ENCODE measurements around the gene POU2AF2.

POU2AF2 gene

GRCh38 chr11:111250936-111251335 lies 5.4 kb downstream of the POU2AF2 start:
- no peak for TF ChIP-seq CTCF (IDR thresholded peaks at IDR 0.05; ENCODE audit: extremely low read depth, insufficient read depth, missing control alignments)
- DNase-seq (ENCODE audit: low spot score): no peak
- in situ Hi-C loops (cut with MboI; ENCODE audit: low pct_unique_long_range_greater_than_20kb, low sequenced_read_pairs, unreplicated experiment): no loop called here

GRCh38 chr11:111253131-111253530 lies 7.6 kb downstream of the POU2AF2 start:
- in situ Hi-C loops (cut with MboI; ENCODE audit: low pct_unique_long_range_greater_than_20kb, low sequenced_read_pairs, unreplicated experiment): no loop called here
- no peak for TF ChIP-seq CTCF (IDR thresholded peaks at IDR 0.05; ENCODE audit: extremely low read depth, insufficient read depth, missing control alignments)
- no peak for DNase-seq (ENCODE audit: low spot score)

GRCh38 chr11:111253630-111254029 lies 8.1 kb downstream of the POU2AF2 start:
- no peak for DNase-seq (ENCODE audit: low spot score)
- in situ Hi-C loops (cut with MboI; ENCODE audit: low pct_unique_long_range_greater_than_20kb, low sequenced_read_pairs, unreplicated experiment): no loop called here
- TF ChIP-seq CTCF (IDR thresholded peaks at IDR 0.05; ENCODE audit: extremely low read depth, insufficient read depth, missing control alignments): no peak

GRCh38 chr11:111258046-111258445 lies 12.5 kb downstream of the POU2AF2 start:
- no peak for DNase-seq (ENCODE audit: low spot score)
- in situ Hi-C loops (cut with MboI; ENCODE audit: low pct_unique_long_range_greater_than_20kb, low sequenced_read_pairs, unreplicated experiment): no loop called here
- TF ChIP-seq CTCF (IDR thresholded peaks at IDR 0.05; ENCODE audit: extremely low read depth, insufficient read depth, missing control alignments): no peak

DNA sequence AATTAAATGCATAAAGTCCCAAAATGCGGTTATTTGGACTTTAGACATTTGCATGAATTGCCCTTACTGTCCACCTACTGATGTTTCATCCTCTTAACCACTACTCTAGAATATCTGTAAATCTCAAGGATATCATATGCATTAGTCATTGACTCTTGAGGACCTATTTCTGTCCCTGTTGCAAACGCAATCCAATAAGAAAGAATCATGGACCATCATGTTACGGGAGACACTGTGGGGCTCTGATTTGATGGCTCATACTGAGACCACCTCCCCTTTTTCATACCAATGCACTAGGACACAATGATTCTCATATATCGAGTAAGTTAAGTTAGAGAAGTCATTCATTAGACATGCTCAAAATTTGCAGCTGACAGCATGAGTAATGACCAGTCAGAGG lies 14.4 kb downstream of the POU2AF2 start:
- TF ChIP-seq CTCF (IDR thresholded peaks at IDR 0.05; ENCODE audit: extremely low read depth, insufficient read depth, missing control alignments): no peak
- DNase-seq (ENCODE audit: low spot score): no peak
- in situ Hi-C loops (cut with MboI; ENCODE audit: low pct_unique_long_range_greater_than_20kb, low sequenced_read_pairs, unreplicated experiment): no loop called here

- DNase-seq (ENCODE audit: low spot score): no peak
- no peak for TF ChIP-seq CTCF (IDR thresholded peaks at IDR 0.05; ENCODE audit: extremely low read depth, insufficient read depth, missing control alignments)
- in situ Hi-C loops (cut with MboI; ENCODE audit: low pct_unique_long_range_greater_than_20kb, low sequenced_read_pairs, unreplicated experiment): no loop called here
Observed at GRCh38 chr11:111260811-111261210, 15.3 kb downstream of the POU2AF2 start.

DNA sequence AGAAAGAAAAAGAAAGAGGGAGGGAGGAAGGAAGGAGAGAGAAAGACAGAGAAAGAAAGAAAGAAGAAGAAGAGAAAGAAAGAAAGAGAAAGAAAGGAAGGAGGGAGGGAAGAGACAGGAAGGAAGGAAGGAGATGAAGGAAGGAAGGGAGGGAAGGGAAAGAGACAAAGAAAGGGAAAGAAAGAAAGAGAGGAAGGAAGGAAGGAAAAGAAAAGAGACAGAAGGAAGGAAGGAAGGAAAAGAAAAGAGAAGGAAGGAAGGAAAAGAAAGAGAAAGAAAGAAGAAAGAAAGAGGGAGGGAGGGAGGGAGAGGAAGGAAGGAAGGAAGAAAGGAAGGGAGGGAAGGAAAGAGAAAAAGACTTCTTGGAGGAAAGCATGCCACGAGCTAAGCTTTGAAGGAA lies 19.1 kb downstream of the POU2AF2 start:
- no peak for TF ChIP-seq CTCF (IDR thresholded peaks at IDR 0.05; ENCODE audit: extremely low read depth, insufficient read depth, missing control alignments)
- DNase-seq (ENCODE audit: low spot score): no peak
- in situ Hi-C loops (cut with MboI; ENCODE audit: low pct_unique_long_range_greater_than_20kb, low sequenced_read_pairs, unreplicated experiment): no loop called here

All from GM13977 (cell line).